AG10803 (cell line): ENCODE measurements around the gene AP3D1.

Source experiments
- DNase-seq: peaks from one replicate; pipeline ENCODE4 v3.0.0; 2010; ENCODE audit warnings: low read depth
- H3K4me3 ChIP-seq: 2 replicates; pipeline ENCODE4 v1.5.1; 2011; ENCODE audit warnings: mild to moderate bottlenecking, low read length, control low read depth
- TF ChIP-seq, protein P1 (sequence below): conservative IDR thresholded peaks from 2 replicates; pipeline ENCODE4 v1.5.1; 2011; ENCODE audit warnings: mild to moderate bottlenecking, low read length, control low read depth, inconsistent platforms

AP3D1 gene

DNA sequence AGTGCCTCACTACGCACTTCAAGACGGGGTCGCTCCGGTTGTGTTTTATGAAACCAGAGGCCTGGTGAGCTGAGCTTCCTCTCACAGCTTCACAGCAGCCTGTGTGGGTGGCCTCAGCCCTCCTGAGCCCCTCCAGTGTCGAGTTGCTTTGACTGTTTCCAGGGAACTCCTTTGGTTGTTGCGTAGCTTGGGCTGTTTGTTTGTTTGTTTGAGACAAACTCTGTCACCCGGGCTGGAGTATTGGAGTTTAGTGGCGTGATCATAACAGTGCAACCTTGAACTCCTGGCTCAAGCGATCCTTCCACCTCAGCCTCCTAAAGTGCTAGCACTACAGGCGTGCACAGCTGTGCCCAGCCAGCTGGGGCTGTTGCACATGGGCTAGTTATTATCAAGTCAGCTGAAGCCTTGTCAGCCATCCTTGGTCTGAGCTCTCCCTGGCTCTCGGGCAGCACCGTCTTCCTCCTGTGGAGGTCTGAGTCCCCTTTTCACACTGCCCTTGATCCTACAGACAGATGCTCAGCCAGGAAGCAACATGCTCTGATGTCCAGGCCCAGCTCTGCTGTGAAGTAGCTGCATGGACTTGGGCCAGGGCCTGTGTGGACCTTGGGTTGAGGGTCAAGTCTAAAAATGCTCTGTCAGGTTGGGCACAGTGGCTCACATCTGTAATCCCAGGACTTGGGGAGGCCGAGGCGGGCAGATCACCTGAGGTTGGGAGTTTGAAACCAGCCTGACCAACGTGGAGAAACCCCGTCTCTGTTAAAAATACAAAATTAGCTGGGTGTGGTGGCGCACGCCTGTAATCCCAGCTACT, 22.6 kb upstream of the AP3D1 start:
- TF ChIP-seq, protein P1, sequence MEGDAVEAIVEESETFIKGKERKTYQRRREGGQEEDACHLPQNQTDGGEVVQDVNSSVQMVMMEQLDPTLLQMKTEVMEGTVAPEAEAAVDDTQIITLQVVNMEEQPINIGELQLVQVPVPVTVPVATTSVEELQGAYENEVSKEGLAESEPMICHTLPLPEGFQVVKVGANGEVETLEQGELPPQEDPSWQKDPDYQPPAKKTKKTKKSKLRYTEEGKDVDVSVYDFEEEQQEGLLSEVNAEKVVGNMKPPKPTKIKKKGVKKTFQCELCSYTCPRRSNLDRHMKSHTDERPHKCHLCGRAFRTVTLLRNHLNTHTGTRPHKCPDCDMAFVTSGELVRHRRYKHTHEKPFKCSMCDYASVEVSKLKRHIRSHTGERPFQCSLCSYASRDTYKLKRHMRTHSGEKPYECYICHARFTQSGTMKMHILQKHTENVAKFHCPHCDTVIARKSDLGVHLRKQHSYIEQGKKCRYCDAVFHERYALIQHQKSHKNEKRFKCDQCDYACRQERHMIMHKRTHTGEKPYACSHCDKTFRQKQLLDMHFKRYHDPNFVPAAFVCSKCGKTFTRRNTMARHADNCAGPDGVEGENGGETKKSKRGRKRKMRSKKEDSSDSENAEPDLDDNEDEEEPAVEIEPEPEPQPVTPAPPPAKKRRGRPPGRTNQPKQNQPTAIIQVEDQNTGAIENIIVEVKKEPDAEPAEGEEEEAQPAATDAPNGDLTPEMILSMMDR = no peak
- no peak for DNase-seq
- H3K4me3 ChIP-seq = no peak overlapping the region

DNA sequence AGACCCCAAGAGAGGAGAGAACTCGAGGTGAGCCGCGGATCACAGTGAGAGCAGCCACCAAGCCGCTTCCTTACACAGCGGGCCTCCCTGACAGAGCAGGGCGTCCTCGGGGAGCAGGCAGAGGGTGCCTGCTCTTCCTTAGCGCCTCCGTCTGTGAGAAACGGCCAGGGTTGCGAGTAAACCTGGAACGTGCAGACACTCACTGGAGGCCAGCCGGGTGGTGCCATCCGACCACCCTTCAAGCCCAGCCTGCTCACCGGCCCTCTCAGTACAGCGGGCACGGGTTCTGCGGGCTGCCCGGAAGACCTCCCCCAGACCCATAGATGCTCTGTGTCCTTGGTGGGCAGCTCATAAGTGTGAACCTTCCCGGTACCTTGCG, 22.0 kb upstream of the AP3D1 start:
- H3K4me3 ChIP-seq = no peak overlapping the region
- DNase-seq = no peak
- TF ChIP-seq, protein P1 = no peak

DNA sequence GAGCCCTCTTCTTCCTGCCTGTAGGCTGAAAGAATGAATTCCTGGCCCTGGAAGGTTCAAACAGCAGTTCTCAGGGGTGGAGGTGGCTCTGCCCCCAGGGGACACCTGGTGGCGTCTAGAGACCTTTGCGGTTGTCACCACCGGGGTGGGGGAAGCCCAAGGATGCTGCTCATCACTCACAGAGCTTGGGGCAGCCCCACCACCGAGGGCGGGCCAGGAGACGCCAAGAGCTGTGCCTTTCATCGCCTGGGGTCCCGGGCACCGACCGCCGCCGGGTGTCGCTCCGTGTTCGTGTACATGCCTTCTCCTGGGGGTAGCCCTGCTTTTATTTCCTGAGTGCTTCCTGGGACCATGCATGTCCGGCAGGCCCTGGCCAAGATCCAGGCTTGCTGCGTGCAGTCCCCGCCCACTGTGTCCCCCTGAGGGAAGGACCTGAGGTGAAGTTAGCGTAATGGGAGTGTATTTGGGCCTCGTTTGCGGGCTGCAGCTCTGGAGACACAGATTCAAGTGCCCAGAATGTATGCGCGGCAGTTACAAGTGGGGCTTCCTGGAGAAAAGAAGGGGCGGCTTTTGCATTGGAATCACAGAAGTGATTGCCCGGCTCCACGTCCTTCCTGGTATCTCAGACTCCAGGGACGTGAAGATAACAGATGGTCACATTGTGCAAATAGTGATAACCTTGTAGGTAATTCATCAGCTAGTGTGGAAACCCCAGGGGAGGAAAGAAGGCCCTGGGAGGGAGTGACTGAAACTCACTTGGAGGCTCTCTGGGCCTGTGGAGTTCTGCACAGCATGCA, 20.2 kb upstream of the AP3D1 start:
- no peak overlapping the region for H3K4me3 ChIP-seq
- DNase-seq = no peak
- TF ChIP-seq, protein P1 = no peak

DNA sequence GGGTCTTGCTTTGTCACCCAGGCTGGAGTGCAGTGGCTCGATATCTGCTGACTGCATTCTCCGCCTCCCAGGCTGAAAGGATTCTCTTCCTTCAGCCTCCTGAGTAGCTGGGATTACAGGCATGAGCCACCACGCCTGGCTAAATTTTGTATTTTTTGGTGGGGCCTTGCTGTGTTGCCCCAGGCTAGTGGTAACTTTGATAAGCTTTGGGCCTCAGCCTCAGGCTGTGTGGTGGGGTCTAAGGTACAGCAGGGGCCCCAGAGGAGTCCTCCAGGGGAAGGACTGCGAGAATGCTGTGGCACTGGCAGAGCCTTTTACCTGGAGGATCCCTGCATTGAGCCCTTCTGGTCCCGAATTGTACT, 19.6 kb upstream of the AP3D1 start:
- no peak overlapping the region for H3K4me3 ChIP-seq
- TF ChIP-seq, protein P1 = no peak
- no peak for DNase-seq

DNA sequence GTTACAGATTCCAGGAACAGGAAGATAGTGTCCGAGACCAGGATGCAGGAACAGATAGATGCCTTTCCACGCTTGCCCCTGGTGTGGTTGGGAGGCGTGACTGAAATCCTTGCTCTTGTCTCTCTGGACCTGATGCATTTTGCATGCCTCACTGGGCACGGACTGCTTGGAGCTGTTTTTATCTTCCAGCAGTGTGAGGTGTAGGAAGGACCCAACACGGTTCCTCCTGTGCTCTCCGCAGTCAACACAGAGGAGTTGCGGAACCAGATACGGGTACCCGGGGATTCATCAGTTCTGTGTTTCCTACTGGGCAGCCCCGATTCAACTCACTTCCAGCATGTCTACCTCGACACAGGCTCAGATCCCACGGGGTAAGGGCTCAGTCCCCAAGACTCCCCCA, 18.9 kb upstream of the AP3D1 start:
- TF ChIP-seq, protein P1 = no peak
- DNase-seq = no peak
- H3K4me3 ChIP-seq = no peak overlapping the region

DNA sequence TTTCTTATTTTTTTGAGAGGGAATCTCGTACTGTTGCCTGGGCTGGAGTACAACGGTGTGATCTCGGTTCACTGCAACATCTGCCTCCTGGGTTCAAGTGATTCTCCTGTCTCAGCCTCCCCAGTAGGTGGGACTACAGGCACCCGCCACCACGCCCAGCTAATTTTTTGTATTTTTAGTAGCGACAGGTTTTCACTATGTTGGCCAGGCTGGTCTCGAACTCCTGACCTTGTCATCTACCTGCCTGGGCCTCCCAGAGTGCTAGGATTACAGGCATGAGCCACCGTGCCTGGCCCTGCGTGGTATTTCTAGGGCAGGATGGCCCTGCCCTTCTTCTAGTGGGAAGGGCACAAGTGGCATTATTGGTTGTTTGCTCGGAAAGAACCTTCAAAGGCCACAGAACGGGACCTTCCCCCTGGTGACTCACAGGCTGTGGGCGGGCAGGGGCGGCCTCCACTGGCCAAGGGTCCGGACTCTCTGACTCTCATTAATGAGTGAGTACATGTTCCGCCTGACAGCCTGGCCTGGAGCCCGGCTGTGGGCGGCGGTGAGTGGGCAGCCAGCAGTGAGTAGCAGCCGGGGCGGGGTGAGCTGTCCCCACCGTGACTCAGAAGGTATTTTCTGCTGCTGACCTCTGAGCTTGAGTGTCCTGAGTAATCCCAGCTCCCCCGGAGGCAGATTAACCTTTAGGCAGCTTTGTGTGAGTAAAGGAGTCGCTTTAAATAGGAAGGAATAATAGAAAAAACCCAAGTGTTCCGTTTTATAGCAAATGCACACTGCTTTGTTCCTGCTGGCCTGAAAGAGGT, 17.5 kb upstream of the AP3D1 start:
- H3K4me3 ChIP-seq = 0 out of 2 replicates have a peak overlapping the region, but pooled peaks have one; percentile 15
- DNase-seq = peak; percentile 98
- TF ChIP-seq, protein P1 = no peak
